B cell (primary cell): ENCODE results near the gene FRMD6. TPM values are rescaled to one million over a fixed set of nuclear protein-coding genes. Genes with fewer than 3 reads are reported as not detected.

Source experiments
- ATAC-seq: fragments of 200-7000 bp; cut with Tn5 transposase; one replicate; pipeline ENCODE4 v1.10.0; 2021; ENCODE audit warnings: low read depth, mild to moderate bottlenecking, moderate number of reproducible peaks, moderate library complexity
- CTCF ChIA-PET: fragments of 350-600 bp; sonication (Branson Sonifier 250); formaldehyde crosslinking; loops from one replicate; lab custom pipeline; 2021; ENCODE audit warnings: antibody characterized with exemption, inconsistent platforms; lab: Charles Lee
- POLR2A ChIA-PET: fragments of 350-600 bp; sonication (Branson Sonifier 250); formaldehyde crosslinking; loops from one replicate; lab custom pipeline; 2021; ENCODE audit warnings: antibody characterized with exemption; lab: Charles Lee
- DNase-seq: peaks from one replicate; pipeline ENCODE4 v3.0.0; 2013
- H2AFZ ChIP-seq: 2 replicates; pipeline ENCODE4 v1.6.1; 2012; ENCODE audit warnings: mild to moderate bottlenecking, low read depth, low read length; ENCODE audit not compliant: insufficient read depth, poor library complexity, severe bottlenecking
- H3K27ac ChIP-seq, 2 donors: 1 replicate in 1 of 2; 2 replicates in 1 of 2; pipeline ENCODE4 v1.5.1; 2012 to 2013; ENCODE audit warnings: low read length in 2 of 2, mild to moderate bottlenecking in 2 of 2, moderate library complexity in 1 of 2
- H3K27me3 ChIP-seq, 4 experiments: fragments of 200-600 bp in 1 of 4; sonication (generic) in 1 of 4; replicated peaks in 1 of 4; 1 replicate in 2 of 4; 2 replicates in 2 of 4; pipeline versions ENCODE4 v1.6.1 to v1.7.0; 2013 to 2016; ENCODE audit warnings: low read length in 3 of 4, mild to moderate bottlenecking in 2 of 4, mixed read lengths in 1 of 4, moderate library complexity in 1 of 4; ENCODE audit not compliant: insufficient read depth in 4 of 4, control insufficient read depth in 3 of 4; ENCODE audit errors: control extremely low read depth in 1 of 4
- H3K36me3 ChIP-seq, 2 experiments: replicated peaks in 1 of 2; 1 replicate in 1 of 2; 2 replicates in 1 of 2; pipeline versions ENCODE4 v1.6.1 to v1.7.1; 2013; ENCODE audit warnings: low read length in 1 of 2; ENCODE audit not compliant: insufficient read depth in 2 of 2, control insufficient read depth in 1 of 2; ENCODE audit errors: control extremely low read depth in 1 of 2, extremely low read depth in 1 of 2
- H3K4me1 ChIP-seq, 2 donors: fragments of 200-600 bp in 1 of 2; sonication (generic) in 1 of 2; 1 replicate in 1 of 2; 2 replicates in 1 of 2; pipeline versions ENCODE4 v1.5.1 to v1.6.1; 2013 to 2017; ENCODE audit warnings: low read length in 2 of 2; ENCODE audit not compliant: control insufficient read depth in 2 of 2, insufficient read depth in 2 of 2
- H3K4me2 ChIP-seq: replicated peaks from 2 replicates; pipeline ENCODE3; 2012; ENCODE audit warnings: mild to moderate bottlenecking, low read depth, low read length; ENCODE audit not compliant: poor library complexity, severe bottlenecking
- H3K4me3 ChIP-seq, 5 experiments: fragments of 200-600 bp in 1 of 5; sonication (generic) in 1 of 5; 1 replicate in 3 of 5; 2 replicates in 2 of 5; pipeline versions ENCODE4 v1.5.1 to v1.7.0; 2011 to 2016; ENCODE audit warnings: low read length in 4 of 5, mild to moderate bottlenecking in 4 of 5, low read depth in 2 of 5, control low read depth in 1 of 5, moderate library complexity in 1 of 5; ENCODE audit not compliant: insufficient read depth in 1 of 5; ENCODE audit errors: control extremely low read depth in 1 of 5, extremely low read depth in 1 of 5
- H3K79me2 ChIP-seq: fragments of 200-600 bp; sonication (generic); one replicate; pipeline ENCODE4 v1.6.0; 2016; ENCODE audit warnings: low read length; ENCODE audit not compliant: control insufficient read depth, insufficient read depth
- H3K9ac ChIP-seq: fragments of 200-600 bp; sonication (generic); 2 replicates; pipeline ENCODE4 v1.6.1; 2017; ENCODE audit warnings: mild to moderate bottlenecking, low read length, moderate library complexity
- H3K9me3 ChIP-seq, 3 donors: one replicate each; pipeline versions ENCODE4 v1.6.1 to v1.7.1; 2013; ENCODE audit warnings: low read length in 2 of 3; ENCODE audit not compliant: control insufficient read depth in 2 of 3, insufficient read depth in 1 of 3; ENCODE audit errors: control extremely low read depth in 1 of 3
- H4K20me1 ChIP-seq: 2 replicates; pipeline ENCODE4 v1.6.0; 2012; ENCODE audit warnings: mild to moderate bottlenecking, low read length; ENCODE audit not compliant: insufficient read depth, control insufficient read depth, poor library complexity, severe bottlenecking
- H3K27ac Mint-ChIP-seq: one replicate; pipeline ENCODE4 v1.8.0; 2021; ENCODE audit warnings: mixed read lengths
- H3K27me3 Mint-ChIP-seq: one replicate; pipeline ENCODE4 v1.8.0; 2021; ENCODE audit warnings: mixed read lengths
- H3K4me1 Mint-ChIP-seq: one replicate; pipeline ENCODE4 v1.8.0; 2021; ENCODE audit warnings: mixed read lengths
- H3K4me3 Mint-ChIP-seq: one replicate; pipeline ENCODE4 v1.8.0; 2021; ENCODE audit warnings: mixed read lengths
- H3K9me3 Mint-ChIP-seq: one replicate; pipeline ENCODE4 v1.8.0; 2022; ENCODE audit warnings: mixed read lengths; ENCODE audit not compliant: insufficient read depth
- CTCF ChIP-seq: fragments of 200-600 bp; IDR thresholded peaks from one replicate; pipeline ENCODE4 v1.8.0; 2022; ENCODE audit warnings: antibody characterized with exemption, mild to moderate bottlenecking
- EZH2 ChIP-seq: IDR thresholded peaks from 2 replicates; pipeline ENCODE4 v1.6.1; 2012; ENCODE audit warnings: borderline replicate concordance, low read depth, mild to moderate bottlenecking, moderate library complexity, low read length; ENCODE audit not compliant: insufficient read depth, poor library complexity, severe bottlenecking
- WGBS: methylation state at CpG from one replicate; pipeline ENCODE4 v1.1.5; 2013; ENCODE audit warnings: missing lambda C conversion rate; ENCODE audit not compliant: insufficient coverage; 5-methylcytosine and 5-hydroxymethylcytosine counted together
- intact Hi-C: fragments of 100-400 bp; cut with micrococcal nuclease; formaldehyde crosslinking; loops from one replicate; pipeline ENCODE4 v1.10.0; 2022
- polyA plus RNA-seq: library from polyadenylated mRNA; depleted of rRNA; stranded (reverse); fragments of >200 nt; gene quantifications from 2 replicates; pipeline ENCODE4 v1.2.3, GENCODE V29; 2012
- total RNA-seq, 2 donors: library from RNA; stranded (reverse); fragments of 120-200 nt in 1 of 2; gene quantifications; 1 replicate in 1 of 2; 2 replicates in 1 of 2; pipeline versions ENCODE4 v1.2.3 to v1.2.4, GENCODE V29; 2013 to 2022

Gene FRMD6
- total and polyA plus RNA-seq, 2 donors (not counting 1 experiment from before 2014, with no cell fraction given) = 0.03 to 0.30 TPM

GRCh38 chr14:51613416-51613815 lies 38.3 kb upstream of the FRMD6 start:
- DNase-seq (no peak), ATAC-seq (no peak)
- H3K27me3 ChIP-seq = no peaks in the 10 kb centered on the region
- H3K27ac ChIP-seq = no peak overlapping the region
- no peak for TF ChIP-seq CTCF
- no peak for TF ChIP-seq EZH2
- CTCF ChIA-PET = no interaction called here
- intact Hi-C loops = no loop called here
- H2AFZ ChIP-seq = no peak overlapping the region
- Mint-ChIP-seq H3K4me1 (no peaks in the 10 kb centered on the region), H3K4me3 (no peak overlapping the region), H3K9me3 (no peaks in the 10 kb centered on the region), H3K27ac (no peak overlapping the region), H3K27me3 (peaks cover 19% of the 10 kb centered on the region)
- H3K4me3 ChIP-seq = no peak overlapping the region
- 84% methylated on average over 3 of the region's 3 CpGs for WGBS
- no peak overlapping the region for H3K9ac ChIP-seq
- H3K4me1 ChIP-seq = no peaks in the 10 kb centered on the region
- POLR2A ChIA-PET = no interaction called here
- no peaks in the 10 kb centered on the region for H3K9me3 ChIP-seq
- no peak overlapping the region for H3K4me2 ChIP-seq
- no peaks in the 10 kb centered on the region for H3K79me2 ChIP-seq
- no peaks in the 10 kb centered on the region for H4K20me1 ChIP-seq
- no peaks in the 10 kb centered on the region for H3K36me3 ChIP-seq

- no peak overlapping the region for H3K27ac ChIP-seq
- no peaks in the 10 kb centered on the region for H3K4me1 ChIP-seq
- no peak for DNase-seq
- ChIA-PET POLR2A (no interaction called here), CTCF (no interaction called here)
- intact Hi-C loops = no loop called here
- no peak overlapping the region for H3K9ac ChIP-seq
- no peaks in the 10 kb centered on the region for H3K9me3 Mint-ChIP-seq
- H3K27me3 Mint-ChIP-seq = peaks cover 8% of the 10 kb centered on the region
- H3K36me3 ChIP-seq = no peaks in the 10 kb centered on the region
- no peaks in the 10 kb centered on the region for H3K9me3 ChIP-seq
- TF ChIP-seq EZH2 = no peak
- no peak for TF ChIP-seq CTCF
- H3K27me3 ChIP-seq = no peaks in the 10 kb centered on the region
- no peak overlapping the region for H3K4me3 ChIP-seq
- no peaks in the 10 kb centered on the region for H4K20me1 ChIP-seq
- no peak overlapping the region for H2AFZ ChIP-seq
- no peaks in the 10 kb centered on the region for H3K4me1 Mint-ChIP-seq
- no peak for ATAC-seq
- H3K4me3 Mint-ChIP-seq = no peak overlapping the region
- no peak overlapping the region for H3K27ac Mint-ChIP-seq
- no peak overlapping the region for H3K4me2 ChIP-seq
- H3K79me2 ChIP-seq = no peaks in the 10 kb centered on the region
Observed at GRCh38 chr14:51614707-51615106, 37.0 kb upstream of the FRMD6 start.
